Stimulated activated CD4-positive, alpha-beta T cell treated with anti-CD3 and anti-CD28 coated beads, Interleukin-1b, Interleukin-23, amount 100 ng/mL, for 1 hour (primary cell): ENCODE results near the gene SKA2.
"Not testable (repeated sequence)": the region's sequence is repeated elsewhere in the genome, so short reads cannot be mapped to it uniquely, and the experiment has no call there.

Source experiments
- DNase-seq, 2 donors: peaks; one replicate each; pipeline ENCODE4 v3.0.0-alpha.2; 2020; ENCODE audit warnings: low read depth in 2 of 2

SKA2 gene

GRCh38 chr17:59097876-59098275 lies 57.1 kb downstream of the SKA2 start:
- DNase-seq = no peak

GRCh38 chr17:59094861-59095530 lies 60.0 kb downstream of the SKA2 start:
- no peak for DNase-seq

GRCh38 chr17:59093702-59094231 lies 61.2 kb downstream of the SKA2 start:
- no peak for DNase-seq

- no peak for DNase-seq
Observed at GRCh38 chr17:59093145-59093701, 61.8 kb downstream of the SKA2 start.

- DNase-seq = not testable (repeated sequence)
Observed at GRCh38 chr17:59090593-59090992, 64.4 kb downstream of the SKA2 start.

- DNase-seq = no peak
Observed at GRCh38 chr17:59084154-59084553, 70.8 kb downstream of the SKA2 start.

- DNase-seq = no peak
Observed at GRCh38 chr17:59074494-59074893, 80.5 kb downstream of the SKA2 start.

GRCh38 chr17:59073972-59074371 lies 81.0 kb downstream of the SKA2 start:
- no peak for DNase-seq

- no peak for DNase-seq
Observed at GRCh38 chr17:59069856-59070255, 85.1 kb downstream of the SKA2 start.

GRCh38 chr17:59067756-59068155 lies 87.2 kb downstream of the SKA2 start:
- no peak for DNase-seq

GRCh38 chr17:59067340-59067739 lies 87.6 kb downstream of the SKA2 start:
- no peak for DNase-seq

GRCh38 chr17:59062509-59062908 lies 92.5 kb downstream of the SKA2 start:
- no peak for DNase-seq
